ENCODE measurements around the gene FGD2. TPM values are rescaled to one million over a fixed set of nuclear protein-coding genes. Genes with fewer than 3 reads are reported as not detected.

Gene FGD2
- total RNA-seq, 1 experiment from 2014 or later: not detected

DNA sequence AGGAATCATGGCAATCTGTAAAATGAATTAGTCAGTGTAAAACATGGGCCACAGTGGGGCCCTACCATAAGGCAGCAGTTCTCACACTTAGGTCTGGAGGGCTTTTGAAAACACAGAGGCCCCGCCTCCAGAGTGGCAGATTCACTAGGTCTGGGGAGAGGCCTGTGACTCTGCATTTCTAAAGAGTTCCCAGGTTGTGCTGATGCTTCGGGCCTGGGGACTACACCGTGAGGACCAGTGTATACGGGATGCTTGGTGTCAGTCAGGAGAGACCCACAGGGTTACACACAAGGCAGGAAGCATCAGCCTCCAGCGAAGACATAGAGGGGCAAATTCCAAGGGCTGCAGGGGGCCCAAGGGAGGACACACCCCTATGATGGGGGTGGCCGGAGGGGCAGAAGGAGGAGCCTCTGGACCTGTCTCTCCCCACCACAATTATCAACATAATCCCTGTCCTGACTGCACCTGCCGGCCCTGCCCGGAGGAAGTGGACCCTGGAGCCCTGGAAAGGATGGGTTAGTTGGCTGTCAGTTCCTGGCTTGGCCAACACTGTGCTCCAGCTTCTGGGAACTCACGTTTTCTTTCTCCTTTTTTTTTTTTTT is 46.7 kb downstream of the FGD2 start:
- no peak for TF ChIP-seq EZH2 (IDR thresholded peaks at IDR 0.05; ENCODE audit: borderline replicate concordance, low read depth, low read length, poor library complexity, severe bottlenecking)
- TF ChIP-seq CTCF (conservative IDR thresholded peaks at IDR 0.05; ENCODE audit: low read depth, low read length): no peak
- H3K27ac ChIP-seq (ENCODE audit: low read depth, low read length, poor library complexity, severe bottlenecking): no peak overlapping the region
- CTCF ChIA-PET: interaction anchor here (1.8 to 2.5 kb wide), 2 partner anchors 120 to 157 kb away, joined by 22 to 38 read pairs; partner anchors contain the start of gene PIM1
- intact Hi-C loops (cut with micrococcal nuclease; ENCODE audit: unreplicated experiment): no loop called here
- no peak overlapping the region for H3K4me3 ChIP-seq (ENCODE audit: low read depth, low read length, poor library complexity, severe bottlenecking)
- no peaks in the 10 kb centered on the region for H3K4me1 ChIP-seq (ENCODE audit: insufficient read depth, low read length, poor library complexity, severe bottlenecking)
- no peaks in the 10 kb centered on the region for H3K27me3 ChIP-seq (replicated peaks; ENCODE audit: insufficient read depth, low read depth, low read length, poor library complexity)
- POLR2A ChIA-PET (ENCODE audit: low non-redundant PET): no interaction called here
- no peaks in the 10 kb centered on the region for H3K9me3 ChIP-seq (ENCODE audit: low read depth, low read length, poor library complexity, severe bottlenecking)
- no TSS peak for BruUV-seq (replicated peaks)
- no peak for DNase-seq (ENCODE audit: low spot score)
- H3K36me3 ChIP-seq (ENCODE audit: insufficient read depth, low read length, poor library complexity, severe bottlenecking): no peaks in the 10 kb centered on the region

GRCh38 chr6:37053683-37054082 is 48.2 kb downstream of the FGD2 start:
- ChIA-PET CTCF (interaction anchor here (1.3 kb wide), 1 partner anchor 36 kb away, joined by 4 read pairs; no protein-coding TSS in a partner anchor), POLR2A (ENCODE audit: low non-redundant PET) (no interaction called here)
- intact Hi-C loops (cut with micrococcal nuclease; ENCODE audit: unreplicated experiment): no loop called here
- no peaks in the 10 kb centered on the region for H3K4me1 ChIP-seq (ENCODE audit: insufficient read depth, low read length, poor library complexity, severe bottlenecking)
- no TSS peak for BruUV-seq (replicated peaks)
- H3K4me3 ChIP-seq (ENCODE audit: low read depth, low read length, poor library complexity, severe bottlenecking): no peak overlapping the region
- no peak for TF ChIP-seq CTCF (conservative IDR thresholded peaks at IDR 0.05; ENCODE audit: low read depth, low read length)
- TF ChIP-seq EZH2 (IDR thresholded peaks at IDR 0.05; ENCODE audit: borderline replicate concordance, low read depth, low read length, poor library complexity, severe bottlenecking): no peak
- H3K9me3 ChIP-seq (ENCODE audit: low read depth, low read length, poor library complexity, severe bottlenecking): no peaks in the 10 kb centered on the region
- H3K36me3 ChIP-seq (ENCODE audit: insufficient read depth, low read length, poor library complexity, severe bottlenecking): no peaks in the 10 kb centered on the region
- H3K27ac ChIP-seq (ENCODE audit: low read depth, low read length, poor library complexity, severe bottlenecking): no peak overlapping the region
- DNase-seq (ENCODE audit: low spot score): no peak
- no peaks in the 10 kb centered on the region for H3K27me3 ChIP-seq (replicated peaks; ENCODE audit: insufficient read depth, low read depth, low read length, poor library complexity)

- DNase-seq (ENCODE audit: low spot score): no peak
- BruUV-seq (replicated peaks): no TSS peak
- Histone ChIP-seq H3K4me3 (ENCODE audit: low read depth, low read length, poor library complexity, severe bottlenecking) (no peak overlapping the region), H3K9me3 (ENCODE audit: low read depth, low read length, poor library complexity, severe bottlenecking) (no peaks in the 10 kb centered on the region), H3K27ac (ENCODE audit: low read depth, low read length, poor library complexity, severe bottlenecking) (no peak overlapping the region), H3K27me3 (replicated peaks; ENCODE audit: insufficient read depth, low read depth, low read length, poor library complexity) (no peaks in the 10 kb centered on the region), H3K36me3 (ENCODE audit: insufficient read depth, low read length, poor library complexity, severe bottlenecking) (no peaks in the 10 kb centered on the region), H3K4me1 (ENCODE audit: insufficient read depth, low read length, poor library complexity, severe bottlenecking) (peaks cover 1% of the 10 kb centered on the region)
- CTCF ChIA-PET: interaction anchor here (1.3 kb wide), 1 partner anchor 36 kb away, joined by 4 read pairs; no protein-coding TSS in a partner anchor
- intact Hi-C loops (cut with micrococcal nuclease; ENCODE audit: unreplicated experiment): no loop called here
- TF ChIP-seq EZH2 (IDR thresholded peaks at IDR 0.05; ENCODE audit: borderline replicate concordance, low read depth, low read length, poor library complexity, severe bottlenecking): no peak
- no peak for TF ChIP-seq CTCF (conservative IDR thresholded peaks at IDR 0.05; ENCODE audit: low read depth, low read length)
- POLR2A ChIA-PET (ENCODE audit: low non-redundant PET): no interaction called here
Measured at GRCh38 chr6:37054171-37054570, 48.7 kb downstream of the FGD2 start.
